ENCODE results near the gene ZNF397. TPM values are rescaled to one million over a fixed set of nuclear protein-coding genes. Genes with fewer than 3 reads are reported as not detected.

The ZNF397 gene
- polyA plus RNA-seq, 1 experiment = 3.7 TPM

- POLR2A ChIA-PET = no interaction called here
- no peaks in the 10 kb centered on the region for H3K27me3 ChIP-seq (ENCODE audit: control insufficient read depth, insufficient read depth, low read length)
These were observed 28.0 kb downstream of the ZNF397 start for GRCh38 chr18:35268821-35269220.

GRCh38 chr18:35271656-35272055 is 30.8 kb downstream of the ZNF397 start:
- TF ChIP-seq CTCF (IDR thresholded peaks at IDR 0.05; ENCODE audit: insufficient read depth, low read depth, low read length) = no peak
- Histone ChIP-seq H3K36me3 (ENCODE audit: control insufficient read depth, insufficient read depth, low read length) (no peaks in the 10 kb centered on the region), H3K27me3 (ENCODE audit: control insufficient read depth, insufficient read depth, low read length) (no peaks in the 10 kb centered on the region), H3K4me3 (ENCODE audit: low read depth, low read length) (no peak overlapping the region)
- CTCF ChIA-PET = no interaction called here
- DNase-seq (ENCODE audit: low read depth) = no peak
- POLR2A ChIA-PET = no interaction called here

More at GRCh38 chr18:35268821-35269220, 28.0 kb downstream of the ZNF397 start:
- CTCF ChIA-PET = no interaction called here
- no peak for TF ChIP-seq CTCF (IDR thresholded peaks at IDR 0.05; ENCODE audit: insufficient read depth, low read depth, low read length)
- DNase-seq (ENCODE audit: low read depth) = no peak
- Histone ChIP-seq H3K36me3 (ENCODE audit: control insufficient read depth, insufficient read depth, low read length) (peaks cover under 1% of the 10 kb centered on the region; the same call in 1 of the 2 replicates), H3K4me3 (ENCODE audit: low read depth, low read length) (no peak overlapping the region)

- no peak for DNase-seq (ENCODE audit: low read depth)
- Histone ChIP-seq H3K4me3 (ENCODE audit: low read depth, low read length) (no peak overlapping the region), H3K36me3 (ENCODE audit: control insufficient read depth, insufficient read depth, low read length) (no peaks in the 10 kb centered on the region), H3K27me3 (ENCODE audit: control insufficient read depth, insufficient read depth, low read length) (no peaks in the 10 kb centered on the region)
- no peak for TF ChIP-seq CTCF (IDR thresholded peaks at IDR 0.05; ENCODE audit: insufficient read depth, low read depth, low read length)
- CTCF ChIA-PET = no interaction called here
- POLR2A ChIA-PET = no interaction called here
These were observed 35.4 kb downstream of the ZNF397 start for GRCh38 chr18:35276267-35276666.

- CTCF ChIA-PET = interaction anchor here (0.6 kb wide), 1 partner anchor 41 kb away, joined by 3 read pairs; no protein-coding TSS in a partner anchor
- Histone ChIP-seq H3K4me3 (ENCODE audit: low read depth, low read length) (no peak overlapping the region), H3K27me3 (ENCODE audit: control insufficient read depth, insufficient read depth, low read length) (no peaks in the 10 kb centered on the region), H3K36me3 (ENCODE audit: control insufficient read depth, insufficient read depth, low read length) (no peaks in the 10 kb centered on the region)
- no peak for DNase-seq (ENCODE audit: low read depth)
- POLR2A ChIA-PET = no interaction called here
- TF ChIP-seq CTCF (IDR thresholded peaks at IDR 0.05; ENCODE audit: insufficient read depth, low read depth, low read length) = no peak
These were observed 36.8 kb downstream of the ZNF397 start for GRCh38 chr18:35277633-35278032.

- no peak for DNase-seq (ENCODE audit: low read depth)
- no peak for TF ChIP-seq CTCF (IDR thresholded peaks at IDR 0.05; ENCODE audit: insufficient read depth, low read depth, low read length)
- ChIA-PET CTCF (no interaction called here), POLR2A (no interaction called here)
- H3K36me3 ChIP-seq (ENCODE audit: control insufficient read depth, insufficient read depth, low read length) = no peaks in the 10 kb centered on the region
- H3K4me3 ChIP-seq (ENCODE audit: low read depth, low read length) = no peak overlapping the region
- H3K27me3 ChIP-seq (ENCODE audit: control insufficient read depth, insufficient read depth, low read length) = no peaks in the 10 kb centered on the region
These were observed 37.3 kb downstream of the ZNF397 start for GRCh38 chr18:35278085-35278484.
